Fibroblast of the aortic adventitia (primary cell): ENCODE measurements around the gene LCP1. TPM values are rescaled to one million over a fixed set of nuclear protein-coding genes. Genes with fewer than 3 reads are reported as not detected.
A peak's percentile ranks its signal among the peaks of the same experiment; 100 is the strongest.

Experiments
- DNase-seq: peaks from one replicate; pipeline ENCODE4 v3.0.0-alpha.2; 2010; ENCODE audit warnings: low read depth
- H3K4me3 ChIP-seq: 2 replicates; pipeline ENCODE4 v1.5.1; 2011; ENCODE audit warnings: low read depth, mild to moderate bottlenecking, control low read depth, low read length, moderate library complexity
- total RNA-seq: library from RNA; depleted of rRNA; stranded (reverse); fragments of >200 nt; gene quantifications from 2 replicates; pipeline ENCODE4 v1.2.3, GENCODE V29; 2012; ENCODE audit warnings: low replicate concordance
- TF ChIP-seq, protein P1 (sequence below): IDR thresholded peaks from 2 replicates; pipeline ENCODE4 v1.5.1; 2011; ENCODE audit warnings: mild to moderate bottlenecking, low read length, control low read depth, inconsistent platforms; ENCODE audit not compliant: insufficient read depth

Gene LCP1
- total RNA-seq, 1 donor = 0.99 TPM

GRCh38 chr13:46150134-46150693 is 31.8 kb downstream of the LCP1 start:
- TF ChIP-seq, protein P1, sequence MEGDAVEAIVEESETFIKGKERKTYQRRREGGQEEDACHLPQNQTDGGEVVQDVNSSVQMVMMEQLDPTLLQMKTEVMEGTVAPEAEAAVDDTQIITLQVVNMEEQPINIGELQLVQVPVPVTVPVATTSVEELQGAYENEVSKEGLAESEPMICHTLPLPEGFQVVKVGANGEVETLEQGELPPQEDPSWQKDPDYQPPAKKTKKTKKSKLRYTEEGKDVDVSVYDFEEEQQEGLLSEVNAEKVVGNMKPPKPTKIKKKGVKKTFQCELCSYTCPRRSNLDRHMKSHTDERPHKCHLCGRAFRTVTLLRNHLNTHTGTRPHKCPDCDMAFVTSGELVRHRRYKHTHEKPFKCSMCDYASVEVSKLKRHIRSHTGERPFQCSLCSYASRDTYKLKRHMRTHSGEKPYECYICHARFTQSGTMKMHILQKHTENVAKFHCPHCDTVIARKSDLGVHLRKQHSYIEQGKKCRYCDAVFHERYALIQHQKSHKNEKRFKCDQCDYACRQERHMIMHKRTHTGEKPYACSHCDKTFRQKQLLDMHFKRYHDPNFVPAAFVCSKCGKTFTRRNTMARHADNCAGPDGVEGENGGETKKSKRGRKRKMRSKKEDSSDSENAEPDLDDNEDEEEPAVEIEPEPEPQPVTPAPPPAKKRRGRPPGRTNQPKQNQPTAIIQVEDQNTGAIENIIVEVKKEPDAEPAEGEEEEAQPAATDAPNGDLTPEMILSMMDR = no peak
- H3K4me3 ChIP-seq = no peak overlapping the region
- no peak for DNase-seq

GRCh38 chr13:46149272-46150133 is 32.5 kb downstream of the LCP1 start:
- peak; percentile 16 for DNase-seq
- TF ChIP-seq, protein P1 = no peak
- no peak overlapping the region for H3K4me3 ChIP-seq

DNA sequence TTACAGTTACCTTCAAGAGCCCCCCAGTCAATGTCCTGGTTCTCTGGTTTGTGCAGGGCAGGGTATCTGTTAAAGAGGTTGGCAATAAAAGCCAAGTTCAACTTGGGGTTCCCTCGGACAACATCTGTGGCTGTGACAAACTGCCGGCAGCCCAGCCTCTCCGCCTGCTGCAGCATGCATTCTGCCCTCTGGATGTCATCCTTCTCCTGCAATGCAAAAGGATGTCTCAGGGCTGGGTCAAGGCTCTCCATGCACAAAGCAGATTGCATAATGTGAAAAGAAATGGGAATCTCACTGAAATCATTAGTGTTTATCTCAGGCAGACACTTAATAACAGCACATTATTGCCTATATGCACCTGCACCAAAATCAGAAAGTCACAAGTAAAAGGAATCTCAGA is 35.1 kb downstream of the LCP1 start:
- TF ChIP-seq, protein P1 = peak; percentile 61
- H3K4me3 ChIP-seq = no peak overlapping the region
- DNase-seq = peak; percentile 43

DNA sequence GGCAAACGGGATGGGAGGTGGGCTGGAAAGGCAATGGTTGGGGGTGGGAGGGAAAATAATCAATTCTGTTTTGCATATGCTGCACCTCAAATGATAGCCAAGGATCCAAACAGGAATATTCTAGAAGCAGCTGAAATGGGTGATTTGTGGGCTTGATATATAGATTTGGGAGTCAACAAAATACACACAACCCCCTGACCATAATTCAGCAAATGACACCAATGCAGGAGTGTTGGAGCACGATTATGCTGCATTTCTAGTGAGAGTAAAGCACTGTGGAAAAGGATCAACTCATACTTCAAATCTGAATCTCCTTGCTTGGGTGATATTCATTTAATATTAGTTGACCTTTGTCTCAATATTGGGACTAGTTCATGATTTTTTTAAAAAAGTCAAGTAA is 36.0 kb downstream of the LCP1 start:
- DNase-seq = no peak
- TF ChIP-seq, protein P1 = no peak
- no peak overlapping the region for H3K4me3 ChIP-seq

GRCh38 chr13:46145135-46145534 is 36.8 kb downstream of the LCP1 start:
- no peak overlapping the region for H3K4me3 ChIP-seq
- no peak for DNase-seq
- TF ChIP-seq, protein P1 = no peak

GRCh38 chr13:46143184-46143701 is 38.7 kb downstream of the LCP1 start:
- no peak overlapping the region for H3K4me3 ChIP-seq
- DNase-seq = no peak
- TF ChIP-seq, protein P1 = no peak
